Tibial artery (tissue), 4 donors: Measurements from ENCODE around the gene ADAMTS6.
A peak's percentile ranks its signal among the peaks of the same experiment; 100 is the strongest.

Experiments
- DNase-seq, 2 donors: peaks; one replicate each; pipeline ENCODE4 v3.0.0-alpha.2; 2019
- H3K27ac ChIP-seq, 2 donors: fragments of 200-600 bp; sonication (generic) in 1 of 2; 1 replicate in 1 of 2; 2 replicates in 1 of 2; pipeline ENCODE4 v1.5.1; 2018 to 2019; ENCODE audit warnings: mild to moderate bottlenecking in 1 of 2
- H3K27me3 ChIP-seq, 2 donors: fragments of 200-600 bp; sonication (generic) in 1 of 2; one replicate each; pipeline versions ENCODE4 v1.5.1 to v1.6.0; 2016 to 2019
- H3K36me3 ChIP-seq, 3 donors: fragments of 200-600 bp; sonication (generic) in 2 of 3; one replicate each; pipeline ENCODE4 v1.5.1; 2016 to 2019; ENCODE audit warnings: mild to moderate bottlenecking in 2 of 3
- H3K4me1 ChIP-seq, 4 donors: fragments of 200-600 bp; sonication (generic) in 2 of 4; 1 replicate in 3 of 4; 2 replicates in 1 of 4; pipeline ENCODE4 v1.5.1; 2016 to 2019
- H3K4me3 ChIP-seq, 2 donors: fragments of 200-600 bp; sonication (generic) in 1 of 2; 1 replicate in 1 of 2; 2 replicates in 1 of 2; pipeline ENCODE4 v1.5.1; 2018 to 2019; ENCODE audit warnings: mild to moderate bottlenecking in 2 of 2
- H3K9me3 ChIP-seq, 3 donors: fragments of 200-600 bp; sonication (generic) in 1 of 3; one replicate each; pipeline ENCODE4 v1.5.1; 2016 to 2019
- intact Hi-C: fragments of 100-400 bp; cut with DNase I; formaldehyde crosslinking; loops from one replicate; pipeline ENCODE4 v1.15.0; 2023; ENCODE audit warnings: low total_unique reads
- TF ChIP-seq, protein P1 (sequence below), 2 experiments: fragments of 200-600 bp in 1 of 2; fragments of 450-650 bp in 1 of 2; IDR thresholded peaks; one replicate each; pipeline ENCODE4 v1.5.1; 2017 to 2019; ENCODE audit warnings: antibody characterized with exemption in 2 of 2, mild to moderate bottlenecking in 1 of 2, moderate library complexity in 1 of 2

The ADAMTS6 gene, protein sequence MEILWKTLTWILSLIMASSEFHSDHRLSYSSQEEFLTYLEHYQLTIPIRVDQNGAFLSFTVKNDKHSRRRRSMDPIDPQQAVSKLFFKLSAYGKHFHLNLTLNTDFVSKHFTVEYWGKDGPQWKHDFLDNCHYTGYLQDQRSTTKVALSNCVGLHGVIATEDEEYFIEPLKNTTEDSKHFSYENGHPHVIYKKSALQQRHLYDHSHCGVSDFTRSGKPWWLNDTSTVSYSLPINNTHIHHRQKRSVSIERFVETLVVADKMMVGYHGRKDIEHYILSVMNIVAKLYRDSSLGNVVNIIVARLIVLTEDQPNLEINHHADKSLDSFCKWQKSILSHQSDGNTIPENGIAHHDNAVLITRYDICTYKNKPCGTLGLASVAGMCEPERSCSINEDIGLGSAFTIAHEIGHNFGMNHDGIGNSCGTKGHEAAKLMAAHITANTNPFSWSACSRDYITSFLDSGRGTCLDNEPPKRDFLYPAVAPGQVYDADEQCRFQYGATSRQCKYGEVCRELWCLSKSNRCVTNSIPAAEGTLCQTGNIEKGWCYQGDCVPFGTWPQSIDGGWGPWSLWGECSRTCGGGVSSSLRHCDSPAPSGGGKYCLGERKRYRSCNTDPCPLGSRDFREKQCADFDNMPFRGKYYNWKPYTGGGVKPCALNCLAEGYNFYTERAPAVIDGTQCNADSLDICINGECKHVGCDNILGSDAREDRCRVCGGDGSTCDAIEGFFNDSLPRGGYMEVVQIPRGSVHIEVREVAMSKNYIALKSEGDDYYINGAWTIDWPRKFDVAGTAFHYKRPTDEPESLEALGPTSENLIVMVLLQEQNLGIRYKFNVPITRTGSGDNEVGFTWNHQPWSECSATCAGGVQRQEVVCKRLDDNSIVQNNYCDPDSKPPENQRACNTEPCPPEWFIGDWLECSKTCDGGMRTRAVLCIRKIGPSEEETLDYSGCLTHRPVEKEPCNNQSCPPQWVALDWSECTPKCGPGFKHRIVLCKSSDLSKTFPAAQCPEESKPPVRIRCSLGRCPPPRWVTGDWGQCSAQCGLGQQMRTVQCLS (N-terminal part only)

DNA sequence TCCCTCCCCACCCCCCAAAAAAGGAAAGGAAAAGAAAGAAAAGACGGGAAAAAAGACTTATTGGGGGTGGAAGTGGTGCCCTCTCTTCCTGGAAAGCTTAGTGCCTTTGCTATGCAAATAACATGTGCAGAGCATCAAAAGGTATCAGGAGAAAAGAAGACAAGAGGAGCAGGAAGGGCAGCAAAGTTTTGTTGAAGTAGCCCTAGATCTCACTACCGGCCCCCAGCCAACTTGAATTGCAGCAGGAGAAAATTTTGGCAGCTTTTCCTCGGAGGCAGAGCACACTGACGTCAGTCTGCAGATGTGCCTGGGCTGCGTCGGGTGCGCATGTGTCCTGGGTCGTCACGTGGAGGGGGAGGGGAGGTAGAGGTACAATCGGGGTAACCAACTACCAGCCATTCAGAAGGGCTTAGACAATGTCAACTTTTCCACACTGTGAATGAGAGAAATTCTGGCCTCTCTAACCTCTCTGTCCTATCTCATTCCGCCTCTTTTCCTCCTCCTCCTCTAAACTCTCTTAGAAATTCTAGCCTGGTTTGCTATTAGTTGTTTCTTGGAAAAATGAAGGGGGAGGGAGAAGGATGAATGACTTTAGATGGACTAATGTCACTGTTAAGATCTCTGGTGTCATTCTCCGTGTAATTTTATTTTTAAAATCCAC, at the start of gene ADAMTS6:
Gene ADAMTS6, minus strand, starts transcription at position 286 of the 661 bp plus-strand sequence. CDS start 8,247 bp downstream, outside the sequence.
- H3K4me1 ChIP-seq, result peaks cover 0 to 22% (median 2%) of the 10 kb centered on the region in 4 donors
- TF ChIP-seq, protein P1, sequence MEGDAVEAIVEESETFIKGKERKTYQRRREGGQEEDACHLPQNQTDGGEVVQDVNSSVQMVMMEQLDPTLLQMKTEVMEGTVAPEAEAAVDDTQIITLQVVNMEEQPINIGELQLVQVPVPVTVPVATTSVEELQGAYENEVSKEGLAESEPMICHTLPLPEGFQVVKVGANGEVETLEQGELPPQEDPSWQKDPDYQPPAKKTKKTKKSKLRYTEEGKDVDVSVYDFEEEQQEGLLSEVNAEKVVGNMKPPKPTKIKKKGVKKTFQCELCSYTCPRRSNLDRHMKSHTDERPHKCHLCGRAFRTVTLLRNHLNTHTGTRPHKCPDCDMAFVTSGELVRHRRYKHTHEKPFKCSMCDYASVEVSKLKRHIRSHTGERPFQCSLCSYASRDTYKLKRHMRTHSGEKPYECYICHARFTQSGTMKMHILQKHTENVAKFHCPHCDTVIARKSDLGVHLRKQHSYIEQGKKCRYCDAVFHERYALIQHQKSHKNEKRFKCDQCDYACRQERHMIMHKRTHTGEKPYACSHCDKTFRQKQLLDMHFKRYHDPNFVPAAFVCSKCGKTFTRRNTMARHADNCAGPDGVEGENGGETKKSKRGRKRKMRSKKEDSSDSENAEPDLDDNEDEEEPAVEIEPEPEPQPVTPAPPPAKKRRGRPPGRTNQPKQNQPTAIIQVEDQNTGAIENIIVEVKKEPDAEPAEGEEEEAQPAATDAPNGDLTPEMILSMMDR (IDR thresholded peaks at IDR 0.05), result no peak
- peak; percentile 95 to 96 for DNase-seq
- intact Hi-C loops, result loop anchor here (5.0 to 10.0 kb wide), 2 partner anchors 277 to 519 kb away; no protein-coding TSS in a partner anchor
- H3K27ac ChIP-seq, result peak within 1 kb of the TSS; percentile 84
- H3K27me3 ChIP-seq, result no peaks in the 10 kb centered on the region
- H3K36me3 ChIP-seq, result no peaks in the 10 kb centered on the region
- H3K4me3 ChIP-seq, result peak within 1 kb of the TSS; percentile 58 to 67
- H3K9me3 ChIP-seq, result no peaks in the 10 kb centered on the region

DNA sequence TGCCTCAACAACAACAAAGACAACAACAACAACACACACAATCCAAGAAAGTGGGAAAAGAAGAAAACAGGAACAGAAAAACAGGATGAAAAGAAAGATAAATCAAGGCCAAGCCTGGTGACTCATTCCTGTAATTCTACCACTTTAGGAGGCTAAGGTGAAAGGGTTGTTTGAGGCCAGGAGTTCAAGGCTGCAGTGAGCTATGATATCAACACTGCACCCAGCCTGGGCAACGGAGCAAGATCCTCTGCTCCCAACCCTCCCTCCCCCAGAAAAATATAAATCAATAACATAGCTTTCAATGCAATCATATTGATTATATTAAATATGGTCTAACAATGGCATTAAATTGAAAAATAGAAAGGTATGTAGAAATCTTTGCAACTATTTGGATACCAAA, 49.2 kb upstream of the ADAMTS6 start:
- intact Hi-C loops, result no loop called here
- TF ChIP-seq, protein P1 (IDR thresholded peaks at IDR 0.05), result no peak
- DNase-seq, result no peak
- no peaks in the 10 kb centered on the region for H3K36me3 ChIP-seq
- no peaks in the 10 kb centered on the region for H3K9me3 ChIP-seq
- no peaks in the 10 kb centered on the region for H3K27me3 ChIP-seq
- H3K4me1 ChIP-seq, result no peaks in the 10 kb centered on the region
- H3K4me3 ChIP-seq, result no peak overlapping the region
- H3K27ac ChIP-seq, result no peak overlapping the region

DNA sequence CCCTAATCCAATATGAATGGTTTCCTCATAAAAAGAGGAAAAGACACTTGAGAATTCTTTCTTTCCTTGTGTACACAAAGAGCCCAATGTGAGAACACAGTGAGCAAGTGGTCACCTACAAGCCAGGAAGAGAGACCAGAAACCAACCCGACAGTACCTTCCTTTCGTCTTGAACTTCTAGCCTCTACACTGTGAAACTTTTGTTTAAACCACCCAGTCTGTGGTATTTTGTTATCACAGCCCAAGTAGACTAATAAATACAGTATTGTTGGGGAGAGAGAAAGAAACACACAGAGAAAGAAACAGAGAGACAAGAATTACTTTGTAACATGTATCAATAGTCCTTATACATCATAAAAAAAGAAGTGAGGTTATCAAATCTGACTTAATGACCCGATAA, 44.0 kb upstream of the ADAMTS6 start:
- H3K27me3 ChIP-seq, result no peaks in the 10 kb centered on the region
- no peak overlapping the region for H3K4me3 ChIP-seq
- no peaks in the 10 kb centered on the region for H3K9me3 ChIP-seq
- no peak overlapping the region for H3K27ac ChIP-seq
- DNase-seq, result no peak
- H3K4me1 ChIP-seq, result no peaks in the 10 kb centered on the region
- intact Hi-C loops, result no loop called here
- H3K36me3 ChIP-seq, result no peaks in the 10 kb centered on the region
- TF ChIP-seq, protein P1 (IDR thresholded peaks at IDR 0.05), result no peak

DNA sequence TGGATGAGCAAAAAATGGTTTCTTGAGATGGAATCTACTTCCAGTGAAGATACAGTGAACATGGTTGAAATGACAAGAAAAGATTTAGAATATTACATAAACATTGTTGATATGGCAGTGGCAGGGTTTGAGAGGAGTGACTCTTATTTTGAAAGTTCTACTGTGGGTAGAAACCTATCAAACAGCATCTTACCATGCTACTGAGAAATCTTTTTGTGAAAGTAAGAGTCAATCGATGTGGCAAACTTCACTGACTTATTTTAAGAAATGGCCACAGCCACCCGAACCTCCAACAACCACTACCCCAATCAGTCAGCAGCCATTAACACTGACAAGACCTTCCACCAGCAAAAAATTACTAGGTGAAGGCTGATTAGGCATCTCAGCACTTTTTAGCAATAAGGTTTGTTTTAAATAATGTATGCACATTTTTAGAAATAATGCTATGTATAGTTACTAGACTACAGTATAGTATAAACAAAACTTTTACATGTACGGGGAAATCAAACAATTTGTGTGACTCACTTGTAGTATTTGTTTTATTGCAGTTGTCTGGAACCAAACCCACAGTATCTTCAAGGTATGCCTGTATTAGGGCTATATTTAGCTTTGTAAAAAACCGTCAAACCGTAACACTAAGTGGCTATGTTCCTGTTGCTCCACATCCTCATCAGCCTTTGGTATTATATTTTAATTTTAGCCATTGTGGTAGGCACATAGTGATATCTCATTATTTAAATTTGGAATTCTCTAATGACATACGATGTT, 30.6 kb upstream of the ADAMTS6 start:
- intact Hi-C loops, result no loop called here
- DNase-seq, result no peak
- TF ChIP-seq, protein P1 (IDR thresholded peaks at IDR 0.05), result no peak

More for the DNA sequence above, 30.6 kb upstream of the ADAMTS6 start:
- no peaks in the 10 kb centered on the region for H3K27me3 ChIP-seq
- no peaks in the 10 kb centered on the region for H3K36me3 ChIP-seq
- H3K27ac ChIP-seq, result no peak overlapping the region
- no peak overlapping the region for H3K4me3 ChIP-seq
- H3K9me3 ChIP-seq, result no peaks in the 10 kb centered on the region
- H3K4me1 ChIP-seq, result no peaks in the 10 kb centered on the region
